PC-9 (cell line): ENCODE data around the gene PSMC4. TPM values are rescaled to one million over a fixed set of nuclear protein-coding genes. Genes with fewer than 3 reads are reported as not detected.
A peak's percentile ranks its signal among the peaks of the same experiment; 100 is the strongest.

Experiments used
- BruUV-seq: library from RNA; stranded (reverse); fragments of 400-500 nt; replicated peaks from 2 replicates; lab custom pipeline; 2021; lab: Mats Ljungman, UMichigan
- CTCF ChIA-PET: fragments of 300-600 bp; sonication (Branson Sonifier 250); formaldehyde crosslinking; loops from one replicate; lab custom pipeline; 2022; ENCODE audit warnings: antibody characterized with exemption; lab: Charles Lee
- POLR2A ChIA-PET: fragments of 300-600 bp; sonication (Branson Sonifier 250); formaldehyde crosslinking; loops from one replicate; lab custom pipeline; 2022; ENCODE audit warnings: antibody characterized with exemption; ENCODE audit not compliant: unreplicated experiment; lab: Charles Lee
- DNase-seq, 2 experiments: peaks; one replicate each; pipeline versions ENCODE4 v3.0.0 to v3.0.0-alpha.2; 2015 to 2022; ENCODE audit warnings: mixed read lengths in 1 of 2
- H2AFZ ChIP-seq: fragments of 200-600 bp; sonication (generic); 2 replicates; pipeline ENCODE4 v1.8.1; 2017; ENCODE audit warnings: antibody characterized with exemption
- H3F3A ChIP-seq: fragments of 200-600 bp; sonication (generic); 2 replicates; pipeline ENCODE4 v1.8.1; 2017; ENCODE audit warnings: antibody characterized with exemption, mild to moderate bottlenecking, low read depth; ENCODE audit not compliant: insufficient read depth
- H3K27ac ChIP-seq: fragments of 200-600 bp; sonication (generic); 2 replicates; pipeline ENCODE4 v1.6.1; 2016; ENCODE audit warnings: mixed run types
- H3K27me3 ChIP-seq: fragments of 200-600 bp; sonication (generic); 2 replicates; pipeline ENCODE4 v1.6.1; 2016; ENCODE audit warnings: low read depth, mixed run types; ENCODE audit not compliant: insufficient read depth
- H3K36me3 ChIP-seq: fragments of 200-600 bp; sonication (generic); 2 replicates; pipeline ENCODE4 v1.6.1; 2016; ENCODE audit warnings: low read depth, mixed run types
- H3K4me1 ChIP-seq: fragments of 200-600 bp; sonication (generic); replicated peaks from 2 replicates; pipeline ENCODE4 v1.6.1; 2016; ENCODE audit warnings: mixed run types; ENCODE audit not compliant: insufficient read depth
- H3K4me2 ChIP-seq: fragments of 200-600 bp; sonication (generic); 2 replicates; pipeline ENCODE4 v1.6.1; 2017; ENCODE audit warnings: mixed run types
- H3K4me3 ChIP-seq: fragments of 200-600 bp; sonication (generic); 2 replicates; pipeline ENCODE4 v1.6.1; 2016; ENCODE audit warnings: mixed run types
- H3K79me2 ChIP-seq: fragments of 200-600 bp; sonication (generic); 2 replicates; pipeline ENCODE4 v1.6.1; 2017; ENCODE audit warnings: low read depth, mixed run types
- H3K9me2 ChIP-seq: fragments of 200-600 bp; sonication (generic); 2 replicates; pipeline ENCODE4 v1.8.1; 2017; ENCODE audit warnings: mild to moderate bottlenecking; ENCODE audit not compliant: insufficient read depth
- H3K9me3 ChIP-seq: fragments of 200-600 bp; sonication (generic); 2 replicates; pipeline ENCODE4 v1.8.1; 2016; ENCODE audit warnings: low read depth; ENCODE audit not compliant: insufficient read depth
- H4K20me1 ChIP-seq: fragments of 200-600 bp; sonication (generic); 2 replicates; pipeline ENCODE4 v1.8.1; 2017; ENCODE audit not compliant: insufficient read depth
- CTCF ChIP-seq: fragments of 200-600 bp; sonication (generic); conservative IDR thresholded peaks from 2 replicates; pipeline ENCODE4 v1.6.1; 2017; ENCODE audit warnings: mixed run types, antibody characterized with exemption, mild to moderate bottlenecking, moderate library complexity
- EZH2 ChIP-seq: fragments of 200-600 bp; sonication (generic); IDR thresholded peaks from 2 replicates; pipeline ENCODE4 v1.8.0; 2017; ENCODE audit warnings: antibody characterized with exemption, low read depth
- intact Hi-C: fragments of 100-400 bp; cut with micrococcal nuclease; formaldehyde crosslinking; loops from one replicate; pipeline ENCODE4 v1.10.0; 2022; ENCODE audit not compliant: unreplicated experiment
- total RNA-seq: library from RNA; stranded (reverse); gene quantifications from 2 replicates; pipeline ENCODE4 v1.2.3, GENCODE V29; 2021

Gene PSMC4
- total RNA-seq, 1 experiment from 2014 or later = 110 TPM

DNA sequence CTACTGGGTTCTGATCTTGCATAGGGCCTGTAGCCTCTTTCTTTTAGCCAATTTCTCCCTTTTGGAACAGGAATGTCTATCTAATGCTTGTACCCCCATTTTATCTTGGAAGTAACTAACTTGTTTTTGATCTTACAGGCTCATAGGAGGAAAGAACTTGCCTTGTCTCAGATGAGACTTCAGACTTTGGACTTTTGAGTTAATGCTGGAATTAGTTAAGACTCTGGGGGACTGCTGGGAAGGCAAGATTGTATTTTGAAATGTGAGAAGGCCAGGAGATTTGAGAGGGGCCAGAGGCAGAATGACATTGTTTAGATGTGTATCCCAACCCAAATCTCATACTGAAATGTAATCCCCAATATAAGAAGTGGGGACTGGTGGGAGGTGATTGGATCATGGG lies 23.4 kb downstream of the PSMC4 start:
- POLR2A ChIA-PET = no interaction called here

DNA sequence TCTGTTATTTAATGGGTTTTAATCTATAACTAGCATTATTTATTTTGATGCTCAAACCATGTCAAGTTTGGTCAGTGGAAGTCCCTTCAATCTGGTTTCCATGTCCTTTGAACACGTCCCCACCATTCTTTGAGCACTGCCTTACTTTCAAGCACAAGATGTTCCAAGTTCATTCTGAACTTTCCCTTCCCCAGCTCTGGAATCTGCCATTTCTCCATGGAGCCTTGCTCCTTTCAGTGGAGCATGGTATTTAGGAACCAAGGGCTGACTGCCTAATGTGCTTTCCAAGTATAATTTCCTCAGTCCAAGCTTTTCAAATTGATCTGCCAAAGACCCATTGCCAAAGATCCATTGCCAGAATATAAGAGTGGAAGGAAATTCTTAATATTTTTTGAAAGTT lies 24.8 kb downstream of the PSMC4 start:
- no peak for DNase-seq
- ChIA-PET POLR2A (interaction anchor here (0.6 to 0.7 kb wide), 2 partner anchors 172 to 619 kb away, joined by 4 read pairs; no protein-coding TSS in a partner anchor), CTCF (no interaction called here)
- Histone ChIP-seq H3F3A (no peaks in the 10 kb centered on the region), H3K9me3 (peaks cover 13% of the 10 kb centered on the region; the same call in 1 of the 2 replicates), H3K4me1 (peaks cover 8% of the 10 kb centered on the region; the same call in 1 of the 2 replicates), H3K27ac (no peak overlapping the region), H3K9me2 (no peaks in the 10 kb centered on the region), H4K20me1 (no peaks in the 10 kb centered on the region), H3K79me2 (0 out of 2 replicates have a peak, but pooled peaks cover 3% of the 10 kb centered on the region), H3K36me3 (no peaks in the 10 kb centered on the region), H3K27me3 (no peaks in the 10 kb centered on the region), H3K4me3 (peak overlapping the region; percentile 91; the same call in 1 of the 2 replicates), H2AFZ (peak overlapping the region; percentile 100; the same call in 1 of the 2 replicates), H3K4me2 (peak overlapping the region; percentile 82)
- intact Hi-C loops = loop anchor here (1.0 kb wide), 1 partner anchor 24 kb away; the partner anchor contains the start of gene PSMC4
- BruUV-seq = no TSS peak
- no peak for TF ChIP-seq EZH2
- TF ChIP-seq CTCF = no peak

More for the DNA sequence above, 23.4 kb downstream of the PSMC4 start:
- Histone ChIP-seq H2AFZ (no peak overlapping the region), H3K36me3 (no peaks in the 10 kb centered on the region), H3K9me2 (no peaks in the 10 kb centered on the region), H3K4me1 (peaks cover 8% of the 10 kb centered on the region; the same call in 1 of the 2 replicates), H3K79me2 (0 out of 2 replicates have a peak, but pooled peaks cover 3% of the 10 kb centered on the region), H3K4me2 (no peak overlapping the region), H3K27me3 (no peaks in the 10 kb centered on the region), H3F3A (no peaks in the 10 kb centered on the region), H3K9me3 (peaks cover 13% of the 10 kb centered on the region; the same call in 1 of the 2 replicates), H4K20me1 (no peaks in the 10 kb centered on the region), H3K4me3 (no peak overlapping the region), H3K27ac (no peak overlapping the region)
- intact Hi-C loops = no loop called here
- no peak for DNase-seq
- BruUV-seq = no TSS peak
- TF ChIP-seq CTCF = no peak
- TF ChIP-seq EZH2 = no peak
- CTCF ChIA-PET = no interaction called here

DNA sequence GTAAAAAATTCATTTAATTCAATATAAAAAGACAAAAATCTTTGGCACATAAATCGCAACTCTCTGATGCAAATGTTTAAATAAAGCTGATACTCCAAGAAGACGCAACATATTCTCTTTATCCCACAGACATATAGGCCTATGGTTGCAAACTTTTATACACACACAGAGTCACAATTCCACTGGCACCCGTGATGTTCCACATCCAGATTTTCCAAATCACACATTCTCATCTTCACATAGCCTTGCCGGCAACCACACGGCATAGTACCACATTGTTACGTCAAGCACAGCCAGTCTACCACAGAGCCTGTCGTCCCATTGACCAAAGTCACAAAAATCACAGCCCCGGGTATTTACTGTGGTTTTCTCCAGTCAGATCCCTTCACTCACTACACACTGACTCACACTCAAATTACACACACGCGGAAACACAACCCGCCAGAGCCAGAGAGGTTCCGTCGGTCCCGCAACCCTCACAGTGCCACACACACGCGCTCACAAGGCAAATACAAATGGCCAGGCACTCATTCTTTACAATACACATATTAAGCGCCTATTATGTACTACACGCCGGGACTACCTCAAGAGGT lies 25.3 kb downstream of the PSMC4 start:
- H2AFZ ChIP-seq = peak overlapping the region; percentile 100
- H3F3A ChIP-seq = no peaks in the 10 kb centered on the region
- peak in 1 of 2 experiments; percentile 56 for DNase-seq
- peaks cover 8% of the 10 kb centered on the region; the same call in 1 of the 2 replicates for H3K4me1 ChIP-seq
- CTCF ChIA-PET = no interaction called here
- peak overlapping the region; percentile 91 for H3K4me3 ChIP-seq
- H3K9me3 ChIP-seq = peaks cover 13% of the 10 kb centered on the region; the same call in 1 of the 2 replicates
- intact Hi-C loops = loop anchor here (1.0 kb wide), 1 partner anchor 25 kb away; the partner anchor contains the start of gene PSMC4
- H4K20me1 ChIP-seq = no peaks in the 10 kb centered on the region
- TSS peak; percentile 93 for BruUV-seq
- TF ChIP-seq EZH2 (no peak), CTCF (no peak)
- H3K27me3 ChIP-seq = no peaks in the 10 kb centered on the region
- no peaks in the 10 kb centered on the region for H3K36me3 ChIP-seq
- 0 out of 2 replicates have a peak, but pooled peaks cover 3% of the 10 kb centered on the region for H3K79me2 ChIP-seq
- peak overlapping the region; percentile 82 for H3K4me2 ChIP-seq
- H3K27ac ChIP-seq = peak overlapping the region; percentile 18; the same call in 1 of the 2 replicates
- no peaks in the 10 kb centered on the region for H3K9me2 ChIP-seq
- POLR2A ChIA-PET = interaction anchor here (0.6 to 0.7 kb wide), 3 partner anchors 95 to 619 kb away, joined by 3 to 4 read pairs (median 4); partner anchors contain the start of gene ZNF780A
